ENCODE results near the gene WHAMM.

- TF ChIP-seq, protein P1, sequence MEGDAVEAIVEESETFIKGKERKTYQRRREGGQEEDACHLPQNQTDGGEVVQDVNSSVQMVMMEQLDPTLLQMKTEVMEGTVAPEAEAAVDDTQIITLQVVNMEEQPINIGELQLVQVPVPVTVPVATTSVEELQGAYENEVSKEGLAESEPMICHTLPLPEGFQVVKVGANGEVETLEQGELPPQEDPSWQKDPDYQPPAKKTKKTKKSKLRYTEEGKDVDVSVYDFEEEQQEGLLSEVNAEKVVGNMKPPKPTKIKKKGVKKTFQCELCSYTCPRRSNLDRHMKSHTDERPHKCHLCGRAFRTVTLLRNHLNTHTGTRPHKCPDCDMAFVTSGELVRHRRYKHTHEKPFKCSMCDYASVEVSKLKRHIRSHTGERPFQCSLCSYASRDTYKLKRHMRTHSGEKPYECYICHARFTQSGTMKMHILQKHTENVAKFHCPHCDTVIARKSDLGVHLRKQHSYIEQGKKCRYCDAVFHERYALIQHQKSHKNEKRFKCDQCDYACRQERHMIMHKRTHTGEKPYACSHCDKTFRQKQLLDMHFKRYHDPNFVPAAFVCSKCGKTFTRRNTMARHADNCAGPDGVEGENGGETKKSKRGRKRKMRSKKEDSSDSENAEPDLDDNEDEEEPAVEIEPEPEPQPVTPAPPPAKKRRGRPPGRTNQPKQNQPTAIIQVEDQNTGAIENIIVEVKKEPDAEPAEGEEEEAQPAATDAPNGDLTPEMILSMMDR (IDR thresholded peaks at IDR 0.05) = no peak
- TF ChIP-seq POLR2A (IDR thresholded peaks at IDR 0.05) = no peak
Measured at GRCh38 chr15:82807920-82808633, 1.4 kb upstream of the WHAMM start.
